Measurements from ENCODE around the gene GABARAPL1. TPM values are rescaled to one million over a fixed set of nuclear protein-coding genes. Genes with fewer than 3 reads are reported as not detected.

The GABARAPL1 gene
- total RNA-seq, 1 donor from 2014 or later = 110 TPM

- Mint-ChIP-seq H3K36me3 (ENCODE audit: unreplicated experiment) (no peaks in the 10 kb centered on the region), H3K4me3 (ENCODE audit: unreplicated experiment) (peak overlapping the region; percentile 10), H3K9me3 (ENCODE audit: unreplicated experiment) (peaks cover 13% of the 10 kb centered on the region), H3K27me3 (ENCODE audit: unreplicated experiment) (peaks cover 4% of the 10 kb centered on the region), H3K27ac (ENCODE audit: unreplicated experiment) (peak overlapping the region; percentile 59), H3K4me1 (ENCODE audit: low read depth, unreplicated experiment) (peaks cover 7% of the 10 kb centered on the region)
- DNase-seq = no peak
- TF ChIP-seq CTCF (IDR thresholded peaks at IDR 0.05; ENCODE audit: partially characterized antibody, unreplicated experiment) = no peak
Measured at GRCh38 chr12:10211101-10211939, 1.4 kb upstream of the GABARAPL1 start.

- Mint-ChIP-seq H3K27me3 (ENCODE audit: unreplicated experiment) (peaks cover 4% of the 10 kb centered on the region), H3K9me3 (ENCODE audit: unreplicated experiment) (peaks cover 13% of the 10 kb centered on the region), H3K36me3 (ENCODE audit: unreplicated experiment) (no peaks in the 10 kb centered on the region), H3K27ac (ENCODE audit: unreplicated experiment) (peak overlapping the region; percentile 94), H3K4me3 (ENCODE audit: unreplicated experiment) (peak overlapping the region; percentile 93), H3K4me1 (ENCODE audit: low read depth, unreplicated experiment) (peaks cover 7% of the 10 kb centered on the region)
- DNase-seq = peak; percentile 94
- no peak for TF ChIP-seq CTCF (IDR thresholded peaks at IDR 0.05; ENCODE audit: partially characterized antibody, unreplicated experiment)
Measured at GRCh38 chr12:10211940-10212738, 538 bp upstream of the GABARAPL1 start.

DNA sequence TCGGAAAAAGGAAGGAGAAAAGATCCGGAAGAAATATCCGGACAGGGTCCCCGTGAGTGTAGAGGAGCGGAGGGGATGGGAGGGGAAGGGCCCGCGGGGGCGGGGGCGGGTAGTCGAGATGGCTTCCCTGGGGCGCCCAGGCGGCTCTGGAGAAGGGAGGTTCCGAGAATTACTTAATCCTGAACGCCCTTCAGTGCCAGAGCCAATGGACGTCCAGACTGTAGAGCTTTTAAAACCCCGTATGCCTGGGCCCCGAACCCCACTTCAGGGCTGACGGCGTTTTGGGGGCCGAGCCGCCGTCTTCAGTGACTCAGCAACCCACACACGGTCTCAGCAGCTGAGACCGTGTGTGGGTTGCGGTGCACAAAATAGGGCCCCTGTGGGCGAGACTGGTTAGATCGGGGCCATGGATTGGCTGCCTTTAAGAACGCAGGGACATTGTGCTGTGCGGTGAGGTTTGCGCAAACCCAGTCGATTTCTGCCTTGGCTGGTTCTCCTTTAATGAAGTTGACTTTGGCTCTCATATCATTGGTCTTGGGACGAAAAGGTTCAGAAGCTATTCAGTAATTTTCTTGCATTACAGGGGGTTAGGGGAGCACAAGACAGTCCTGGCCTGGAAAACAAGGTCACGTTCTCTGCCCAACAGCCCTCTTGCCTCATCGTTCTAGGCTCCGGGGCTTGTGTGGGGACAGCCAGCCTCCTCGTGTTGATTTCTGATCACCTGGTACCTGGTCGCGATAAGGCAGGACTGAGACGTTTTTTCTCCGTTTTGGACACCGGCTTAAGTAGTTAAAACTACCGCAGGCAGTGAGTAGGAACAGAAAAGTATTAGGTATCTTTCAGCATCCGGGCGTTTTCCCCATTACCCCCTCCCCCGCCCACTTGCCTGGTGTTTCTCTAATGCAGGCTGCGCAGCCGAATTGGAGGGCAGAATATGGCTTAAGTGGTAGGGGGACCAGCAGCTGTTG, 775 bp downstream of the GABARAPL1 start:
- Mint-ChIP-seq H3K4me3 (ENCODE audit: unreplicated experiment) (peak overlapping the region; percentile 97), H3K36me3 (ENCODE audit: unreplicated experiment) (no peaks in the 10 kb centered on the region), H3K27me3 (ENCODE audit: unreplicated experiment) (peaks cover 4% of the 10 kb centered on the region), H3K4me1 (ENCODE audit: low read depth, unreplicated experiment) (peaks cover 7% of the 10 kb centered on the region), H3K27ac (ENCODE audit: unreplicated experiment) (peak overlapping the region; percentile 95), H3K9me3 (ENCODE audit: unreplicated experiment) (peaks cover 13% of the 10 kb centered on the region)
- DNase-seq = peak; percentile 65
- no peak for TF ChIP-seq CTCF (IDR thresholded peaks at IDR 0.05; ENCODE audit: partially characterized antibody, unreplicated experiment)

DNA sequence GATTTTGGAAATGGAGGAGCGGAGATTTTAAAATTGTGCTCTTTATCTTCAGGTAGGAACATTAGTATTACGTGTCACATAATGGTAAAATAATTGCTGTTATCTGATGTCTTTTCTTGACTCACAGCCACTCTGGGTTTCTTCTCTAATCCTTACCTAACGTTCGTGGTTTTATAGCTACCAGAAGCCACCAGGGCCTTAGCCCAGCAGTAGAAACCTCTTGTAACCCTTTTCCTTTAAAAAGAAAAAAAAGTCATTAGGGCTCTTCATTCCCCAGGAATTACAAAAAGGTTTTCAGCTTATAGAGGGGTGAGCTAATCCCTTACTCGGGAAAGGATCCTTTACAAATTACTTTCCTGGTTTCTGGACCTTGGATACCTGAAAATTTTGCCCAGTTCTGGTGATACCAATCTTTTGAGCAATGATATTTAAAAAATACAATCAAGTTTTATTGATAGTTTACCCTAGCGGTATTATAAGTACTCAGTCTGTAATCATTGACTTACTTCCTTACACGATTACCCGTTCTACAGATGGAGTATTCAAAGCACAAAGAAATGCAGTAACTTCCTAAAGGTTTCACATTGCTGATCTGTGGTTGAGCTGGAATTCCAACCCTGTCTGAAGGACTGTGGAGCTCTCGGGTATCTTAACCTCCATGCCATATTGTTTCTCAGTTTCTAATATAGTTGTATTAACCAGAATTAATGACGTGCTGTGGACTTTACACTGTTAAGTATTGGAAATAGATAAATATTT, 1.6 kb downstream of the GABARAPL1 start:
- no peak for TF ChIP-seq CTCF (IDR thresholded peaks at IDR 0.05; ENCODE audit: partially characterized antibody, unreplicated experiment)
- peaks cover 13% of the 10 kb centered on the region for H3K9me3 Mint-ChIP-seq (ENCODE audit: unreplicated experiment)
- peaks cover 4% of the 10 kb centered on the region for H3K27me3 Mint-ChIP-seq (ENCODE audit: unreplicated experiment)
- no peak for DNase-seq
- H3K27ac Mint-ChIP-seq (ENCODE audit: unreplicated experiment) = peak overlapping the region; percentile 95
- H3K4me3 Mint-ChIP-seq (ENCODE audit: unreplicated experiment) = peak overlapping the region; percentile 97
- H3K4me1 Mint-ChIP-seq (ENCODE audit: low read depth, unreplicated experiment) = peaks cover 7% of the 10 kb centered on the region
- no peaks in the 10 kb centered on the region for H3K36me3 Mint-ChIP-seq (ENCODE audit: unreplicated experiment)
